Endodermal cell (in vitro differentiated cells): Measurements from ENCODE around the gene MACROD2. TPM values are rescaled to one million over a fixed set of nuclear protein-coding genes. Genes with fewer than 3 reads are reported as not detected.
"Not testable (repeated sequence)": the region's sequence is repeated elsewhere in the genome, so short reads cannot be mapped to it uniquely, and the experiment has no call there.

Experiments used
- DNase-seq: peaks from one replicate; pipeline ENCODE4 v3.0.0-alpha.2; 2017
- H3K27ac ChIP-seq: 2 replicates; pipeline ENCODE4 v1.5.1; 2013; ENCODE audit warnings: mild to moderate bottlenecking, low read depth, low read length, moderate library complexity
- H3K27me3 ChIP-seq: 2 replicates; pipeline ENCODE4 v1.6.1; 2013; ENCODE audit warnings: mild to moderate bottlenecking, low read length, moderate library complexity; ENCODE audit not compliant: insufficient read depth, control insufficient read depth, poor library complexity, severe bottlenecking
- H3K36me3 ChIP-seq: 2 replicates; pipeline ENCODE4 v1.7.0; 2013; ENCODE audit warnings: mild to moderate bottlenecking, low read length, moderate library complexity; ENCODE audit not compliant: control insufficient read depth, insufficient read depth
- H3K4me1 ChIP-seq: one replicate; pipeline ENCODE4 v1.7.0; 2013; ENCODE audit warnings: low read length; ENCODE audit not compliant: control insufficient read depth, insufficient read depth
- H3K4me3 ChIP-seq: 2 replicates; pipeline ENCODE4 v1.5.1; 2013; ENCODE audit warnings: mild to moderate bottlenecking, low read length, moderate library complexity
- H3K9ac ChIP-seq: 2 replicates; pipeline ENCODE4 v1.6.1; 2013; ENCODE audit warnings: mild to moderate bottlenecking, low read length, moderate library complexity; ENCODE audit not compliant: poor library complexity, severe bottlenecking; ENCODE audit errors: extremely low read depth
- H3K9me3 ChIP-seq: 2 replicates; pipeline ENCODE4 v1.6.1; 2013; ENCODE audit warnings: mild to moderate bottlenecking, low read length, moderate library complexity; ENCODE audit not compliant: control insufficient read depth
- H3K27ac Mint-ChIP-seq: 2 replicates; pipeline ENCODE4 v1.8.0; 2020; ENCODE audit warnings: mixed read lengths
- H3K27me3 Mint-ChIP-seq: 2 replicates; pipeline ENCODE4 v1.8.0; 2021; ENCODE audit warnings: mild to moderate bottlenecking, mixed read lengths; ENCODE audit not compliant: insufficient read depth
- H3K36me3 Mint-ChIP-seq: 2 replicates; pipeline ENCODE4 v1.8.0; 2020; ENCODE audit warnings: low read depth, mixed read lengths
- H3K4me1 Mint-ChIP-seq: 2 replicates; pipeline ENCODE4 v1.8.0; 2020; ENCODE audit warnings: mixed read lengths
- H3K4me3 Mint-ChIP-seq: 2 replicates; pipeline ENCODE4 v1.8.0; 2020; ENCODE audit warnings: mild to moderate bottlenecking, moderate library complexity, mixed read lengths
- H3K9me3 Mint-ChIP-seq: 2 replicates; pipeline ENCODE4 v1.8.0; 2020; ENCODE audit warnings: mild to moderate bottlenecking, mixed read lengths
- CTCF ChIP-seq: fragments of 200-600 bp; sonication (generic); conservative IDR thresholded peaks from 2 replicates; pipeline ENCODE4 v1.5.0; 2021; ENCODE audit warnings: antibody characterized with exemption, mild to moderate bottlenecking
- WGBS, 2 experiments: methylation state at CpG; one replicate each; pipeline versions ENCODE4 v1.1.5 to v1.1.7; 2013; ENCODE audit warnings: missing lambda C conversion rate in 2 of 2, mixed read lengths in 1 of 2; ENCODE audit not compliant: insufficient coverage in 1 of 2, insufficient read length in 1 of 2; 5-methylcytosine and 5-hydroxymethylcytosine counted together
- total RNA-seq, 2 donors: library from RNA; stranded (reverse); fragmentation: NEBNext Ultra II Directional in 1 of 2; extraction: Animal tissue kit (Norgen Biotek cat#: 25700) in 1 of 2; gene quantifications; 2 replicates in 1 of 2; 3 replicates in 1 of 2; pipeline ENCODE4 v1.2.1, GENCODE V29; 2021

MACROD2 gene
- total RNA-seq, 2 donors from 2014 or later = 2.3 to 4.8 TPM

GRCh38 chr20:15138548-15139126 is 1143.3 kb downstream of the MACROD2 start:
- no peaks in the 10 kb centered on the region for H3K36me3 Mint-ChIP-seq
- no peaks in the 10 kb centered on the region for H3K27me3 Mint-ChIP-seq
- no peaks in the 10 kb centered on the region for H3K4me1 Mint-ChIP-seq
- no peak for DNase-seq
- Histone ChIP-seq H3K4me3 (no peak overlapping the region), H3K4me1 (no peaks in the 10 kb centered on the region), H3K36me3 (no peaks in the 10 kb centered on the region), H3K27ac (no peak overlapping the region), H3K9me3 (no peaks in the 10 kb centered on the region), H3K9ac (no peak overlapping the region), H3K27me3 (no peaks in the 10 kb centered on the region)
- TF ChIP-seq CTCF = no peak
- H3K4me3 Mint-ChIP-seq = no peak overlapping the region
- WGBS, 2 experiments = 95 to 100% methylated on average over 1 to 4 of the region's 4 CpGs
- no peak overlapping the region for H3K27ac Mint-ChIP-seq
- H3K9me3 Mint-ChIP-seq = no peaks in the 10 kb centered on the region

- no peak overlapping the region for H3K4me3 ChIP-seq
- Mint-ChIP-seq H3K36me3 (no peaks in the 10 kb centered on the region), H3K4me1 (no peaks in the 10 kb centered on the region), H3K27me3 (no peaks in the 10 kb centered on the region), H3K9me3 (no peaks in the 10 kb centered on the region), H3K4me3 (no peak overlapping the region), H3K27ac (no peak overlapping the region)
- no peaks in the 10 kb centered on the region for H3K4me1 ChIP-seq
- H3K27ac ChIP-seq = no peak overlapping the region
- 92% methylated on average over 2 of the region's 2 CpGs; no CpG with 5 or more reads in 1 of the 2 experiments for WGBS, 2 experiments
- H3K9ac ChIP-seq = no peak overlapping the region
- DNase-seq = no peak
- H3K36me3 ChIP-seq = no peaks in the 10 kb centered on the region
- H3K27me3 ChIP-seq = no peaks in the 10 kb centered on the region
- no peaks in the 10 kb centered on the region for H3K9me3 ChIP-seq
- no peak for TF ChIP-seq CTCF
Measured at GRCh38 chr20:15139522-15139921, 1144.2 kb downstream of the MACROD2 start.

GRCh38 chr20:15140286-15140685 is 1145.0 kb downstream of the MACROD2 start:
- Mint-ChIP-seq H3K36me3 (no peaks in the 10 kb centered on the region), H3K27ac (no peak overlapping the region), H3K4me3 (no peak overlapping the region), H3K27me3 (no peaks in the 10 kb centered on the region), H3K9me3 (no peaks in the 10 kb centered on the region), H3K4me1 (no peaks in the 10 kb centered on the region)
- Histone ChIP-seq H3K27ac (no peak overlapping the region), H3K36me3 (no peaks in the 10 kb centered on the region), H3K9me3 (no peaks in the 10 kb centered on the region), H3K27me3 (no peaks in the 10 kb centered on the region), H3K4me3 (no peak overlapping the region), H3K4me1 (no peaks in the 10 kb centered on the region), H3K9ac (no peak overlapping the region)
- TF ChIP-seq CTCF = no peak
- no peak for DNase-seq
- 93% methylated on average over 1 of the region's 2 CpGs; no CpG with 5 or more reads in 1 of the 2 experiments for WGBS, 2 experiments

- no CpG with 5 or more reads among the region's 1 CpG for WGBS, 2 experiments
- H3K9me3 ChIP-seq = not testable (repeated sequence)
Measured at GRCh38 chr20:15140940-15141339, 1145.6 kb downstream of the MACROD2 start.

More at GRCh38 chr20:15140940-15141339, 1145.6 kb downstream of the MACROD2 start:
- H3K4me3 Mint-ChIP-seq, H3K4me1 ChIP-seq, H3K9ac ChIP-seq, H3K27me3 ChIP-seq, H3K36me3 Mint-ChIP-seq, H3K27ac ChIP-seq, H3K4me1 Mint-ChIP-seq, H3K9me3 Mint-ChIP-seq, H3K27ac Mint-ChIP-seq, H3K27me3 Mint-ChIP-seq, H3K36me3 ChIP-seq, DNase-seq, H3K4me3 ChIP-seq: not testable (repeated sequence)
